HT-29 (cell line): Measurements from ENCODE around the gene VPREB3. TPM values are rescaled to one million over a fixed set of nuclear protein-coding genes. Genes with fewer than 3 reads are reported as not detected.
A peak's percentile ranks its signal among the peaks of the same experiment; 100 is the strongest.

Experiments
- DNase-seq: peaks from one replicate; pipeline ENCODE4 v3.0.0-alpha.2; 2015; ENCODE audit warnings: low spot score
- total RNA-seq: library from RNA; depleted of rRNA; stranded (reverse); fragments of >200 nt; shearing (Covaris generic); gene quantifications from 2 replicates; pipeline ENCODE4 v1.2.3, GENCODE V29; 2014

The VPREB3 gene
- total RNA-seq, 1 experiment from 2014 or later, result not detected

GRCh38 chr22:23782703-23783102, 28.5 kb upstream of the VPREB3 start:
- no peak for DNase-seq

DNA sequence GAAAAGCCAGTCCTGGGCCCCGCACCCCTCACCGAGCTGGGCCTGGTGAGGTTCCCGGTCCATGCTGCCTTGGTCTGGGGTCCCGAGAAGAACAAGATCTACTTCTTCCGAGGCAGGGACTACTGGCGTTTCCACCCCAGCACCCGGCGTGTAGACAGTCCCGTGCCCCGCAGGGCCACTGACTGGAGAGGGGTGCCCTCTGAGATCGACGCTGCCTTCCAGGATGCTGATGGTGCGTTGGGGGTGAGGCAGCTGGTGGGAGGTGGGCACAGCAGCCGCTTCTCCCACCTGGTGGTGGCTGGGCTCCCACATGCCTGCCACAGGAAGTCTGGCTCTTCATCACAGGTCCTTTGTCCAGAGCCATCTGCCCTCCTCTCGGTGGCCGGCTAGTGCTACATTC, 28.0 kb upstream of the VPREB3 start:
- no peak for DNase-seq

DNA sequence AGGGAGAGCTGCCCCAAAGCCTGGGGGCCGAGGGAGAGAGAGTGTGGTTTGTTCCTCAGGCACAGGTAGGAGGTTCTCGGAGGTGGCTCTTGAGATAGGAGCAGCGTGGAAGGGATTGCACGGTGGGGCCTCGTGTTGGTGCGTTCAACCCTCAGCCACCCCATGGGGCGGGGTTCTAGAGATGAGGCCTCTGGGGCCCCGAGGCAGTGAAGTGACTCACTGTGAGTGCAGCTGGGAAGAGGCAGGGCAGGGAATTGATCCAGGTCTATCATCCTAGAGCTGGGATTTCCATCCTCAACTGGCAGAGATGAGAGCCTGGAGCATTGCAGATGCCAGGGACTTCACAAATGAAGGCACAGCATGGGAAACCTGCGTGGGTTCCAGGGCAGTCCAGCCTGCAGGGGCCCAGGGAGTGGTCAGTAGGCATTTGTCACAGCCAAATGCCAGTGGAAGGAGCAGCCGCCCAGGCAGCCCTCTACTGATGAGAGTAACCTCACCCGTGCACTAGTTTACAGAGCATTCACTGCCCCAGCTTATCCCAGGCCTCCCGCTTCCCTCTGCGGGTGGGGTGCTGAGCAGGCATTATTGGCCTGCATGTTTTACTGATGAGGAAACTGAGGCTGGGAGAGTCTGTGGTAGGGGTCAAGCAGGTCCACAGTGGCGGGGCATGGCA, 27.4 kb upstream of the VPREB3 start:
- no peak for DNase-seq

GRCh38 chr22:23781065-23781464, 26.8 kb upstream of the VPREB3 start:
- DNase-seq, result no peak

GRCh38 chr22:23780146-23780748, 26.0 kb upstream of the VPREB3 start:
- DNase-seq, result no peak

GRCh38 chr22:23779731-23780130, 25.5 kb upstream of the VPREB3 start:
- no peak for DNase-seq

DNA sequence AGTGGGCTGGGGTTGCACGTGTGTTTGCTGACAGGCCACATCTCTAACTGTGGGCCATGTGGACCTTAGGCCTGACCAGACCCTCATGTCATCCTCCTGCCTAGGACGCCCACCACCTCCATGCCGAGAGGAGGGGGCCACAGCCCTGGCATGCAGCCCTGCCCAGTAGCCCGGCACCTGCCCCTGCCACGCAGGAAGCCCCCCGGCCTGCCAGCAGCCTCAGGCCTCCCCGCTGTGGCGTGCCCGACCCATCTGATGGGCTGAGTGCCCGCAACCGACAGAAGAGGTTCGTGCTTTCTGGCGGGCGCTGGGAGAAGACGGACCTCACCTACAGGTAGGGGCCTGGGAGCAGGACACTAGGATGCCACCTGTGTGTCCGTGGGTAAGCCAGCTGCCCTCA, 24.9 kb upstream of the VPREB3 start:
- no peak for DNase-seq

DNA sequence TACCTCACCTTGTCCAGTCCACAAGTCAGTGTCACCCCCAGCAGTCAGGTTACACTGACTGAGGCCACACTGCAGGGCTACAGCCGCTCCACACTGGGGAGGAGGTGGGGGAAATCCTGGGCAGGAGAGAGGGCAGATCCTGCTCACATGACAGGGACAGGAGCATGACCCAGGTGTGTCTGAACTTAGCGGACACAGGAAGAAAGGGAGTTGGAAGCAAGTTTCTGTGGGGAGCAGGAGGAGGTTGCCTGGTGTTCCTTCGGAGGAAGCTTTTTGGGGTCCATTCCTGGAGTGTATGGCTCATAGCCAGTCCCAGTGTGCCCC, 24.3 kb upstream of the VPREB3 start:
- DNase-seq, result no peak

DNA sequence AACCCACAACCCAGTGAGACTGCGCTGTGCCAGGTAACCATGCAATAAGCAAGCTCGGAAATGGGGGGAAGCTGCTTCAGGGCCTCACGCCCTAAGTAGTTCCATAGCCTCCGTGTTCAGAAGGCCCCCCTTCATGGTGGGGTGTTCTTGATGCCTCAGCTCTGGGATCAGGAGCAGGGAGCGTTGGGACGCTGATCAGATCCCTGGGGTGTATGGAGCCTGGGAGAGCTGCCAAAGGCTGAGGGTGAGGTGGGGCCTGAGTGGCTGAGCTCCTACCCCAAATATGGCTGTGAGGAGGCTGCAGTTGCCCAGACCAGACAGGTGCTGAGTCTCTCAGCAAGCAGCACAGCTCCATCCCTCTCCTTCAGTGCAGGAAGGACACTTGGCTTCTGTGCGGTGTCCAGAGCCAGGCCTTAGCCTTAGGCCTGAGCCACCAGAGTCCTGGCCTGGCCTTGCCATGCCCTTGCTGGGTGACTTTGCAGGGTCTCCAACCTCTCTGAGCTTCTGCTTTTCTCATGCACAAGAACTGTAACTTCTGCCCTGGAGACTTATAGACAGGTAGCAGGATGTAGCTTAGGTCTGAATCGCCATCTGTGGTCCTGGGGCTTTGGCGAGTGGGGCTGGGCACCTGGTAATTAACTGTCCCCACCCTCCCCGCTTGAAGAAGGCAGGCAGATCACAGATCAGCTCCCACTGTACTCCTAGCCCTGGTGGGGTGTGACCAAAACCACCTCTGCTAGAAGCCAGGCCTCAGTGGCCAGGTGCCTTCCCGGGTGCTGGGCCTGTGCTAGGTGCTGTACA, 23.8 kb upstream of the VPREB3 start:
- no peak for DNase-seq

GRCh38 chr22:23775779-23776375, 21.7 kb upstream of the VPREB3 start:
- no peak for DNase-seq

GRCh38 chr22:23774922-23775436, 20.8 kb upstream of the VPREB3 start:
- no peak for DNase-seq

GRCh38 chr22:23774114-23774921, 20.1 kb upstream of the VPREB3 start:
- DNase-seq, result no peak

- no peak for DNase-seq
Observed at GRCh38 chr22:23773483-23774113, 19.4 kb upstream of the VPREB3 start.

DNA sequence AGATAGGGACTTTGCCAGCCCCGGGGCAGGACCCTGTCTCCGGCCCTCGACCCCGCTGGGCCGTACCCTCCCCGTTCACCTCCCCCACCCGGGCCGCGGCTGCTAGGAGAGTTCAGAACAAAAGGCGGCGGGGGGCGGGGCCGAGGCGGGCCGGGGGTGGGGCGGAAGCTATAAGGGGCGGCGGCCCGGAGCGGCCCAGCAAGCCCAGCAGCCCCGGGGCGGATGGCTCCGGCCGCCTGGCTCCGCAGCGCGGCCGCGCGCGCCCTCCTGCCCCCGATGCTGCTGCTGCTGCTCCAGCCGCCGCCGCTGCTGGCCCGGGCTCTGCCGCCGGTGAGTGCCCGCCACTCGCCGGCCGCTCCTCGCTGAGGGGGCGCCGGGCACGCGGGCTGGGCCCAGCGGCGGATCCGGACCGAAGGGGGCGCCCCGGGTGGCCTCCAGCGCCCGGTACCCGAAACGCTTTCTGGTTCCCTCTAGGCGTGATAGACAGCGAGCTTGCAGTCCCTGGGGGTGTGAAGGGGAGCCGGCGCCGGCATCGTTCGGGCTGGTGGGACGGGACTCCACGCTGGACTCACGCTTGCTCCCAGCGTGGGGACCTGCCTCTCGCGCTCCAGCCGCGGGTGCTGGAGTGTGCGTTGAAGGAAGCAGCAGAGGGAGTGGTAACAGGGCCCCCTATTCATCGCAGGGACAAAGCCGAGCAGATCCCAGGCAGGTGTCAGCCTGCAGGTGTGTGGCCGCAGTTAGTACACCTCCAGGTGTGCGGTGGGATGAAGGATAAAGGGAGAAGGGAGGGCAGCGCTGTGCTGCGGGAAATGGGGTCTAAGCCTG, 18.6 kb upstream of the VPREB3 start, which contains the start of gene MMP11:
TSS of gene MMP11 (plus strand) at position 201 of the 825 bp plus-strand sequence. CDS start at position 223, 22 bp downstream.
- peak; percentile 24 for DNase-seq

- DNase-seq, result no peak
Observed at GRCh38 chr22:23772315-23772648, 18.1 kb upstream of the VPREB3 start.

DNA sequence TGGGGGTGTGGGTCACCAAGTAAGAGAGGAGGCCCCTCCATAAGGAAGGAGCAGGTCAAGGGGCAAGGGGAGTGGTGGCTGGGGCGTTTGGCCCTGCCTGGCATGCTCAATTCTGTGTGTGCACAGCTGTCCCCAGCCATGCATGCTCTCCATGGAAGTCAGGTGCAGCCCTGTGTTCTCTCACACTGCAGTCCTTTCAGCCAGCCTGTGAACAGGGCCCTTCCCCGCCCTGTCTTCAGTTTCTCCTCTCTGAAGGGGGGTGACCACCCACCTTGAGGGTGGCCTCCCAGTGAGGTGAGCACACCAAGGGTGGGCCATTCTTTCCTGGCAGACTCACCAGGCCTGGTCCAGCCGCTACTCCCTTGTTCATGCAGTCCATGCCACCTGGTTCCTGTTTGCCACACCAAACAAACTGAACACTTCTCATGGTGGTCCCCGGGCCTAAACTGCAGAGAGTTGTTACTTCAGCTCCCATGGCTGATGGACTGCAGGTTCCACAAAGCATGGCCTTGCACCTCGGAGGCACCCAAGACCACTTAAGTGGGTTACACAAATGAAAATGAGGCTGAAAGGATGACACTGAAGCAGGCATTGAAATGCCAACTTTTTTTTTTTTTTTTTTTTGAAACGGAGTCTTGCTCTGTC, 15.2 kb upstream of the VPREB3 start:
- no peak for DNase-seq

- peak; percentile 70 for DNase-seq
Observed at GRCh38 chr22:23767673-23768548, 13.7 kb upstream of the VPREB3 start, which contains the start of gene CHCHD10. Gene CHCHD10 (minus strand): TSS chr22:23767972. CDS start chr22:23767874, 98 bp downstream.

- DNase-seq, result no peak
Observed at GRCh38 chr22:23767303-23767672, 13.1 kb upstream of the VPREB3 start.
